Measurements from ENCODE around the gene CFAP70.

The CFAP70 gene

GRCh38 chr10:73210395-73211105 is 148.1 kb downstream of the CFAP70 start:
- no peak overlapping the region for H3K4me3 ChIP-seq (ENCODE audit: low read depth, low read length)
- ChIA-PET CTCF (no interaction called here), POLR2A (interaction anchor here (0.6 kb wide), 1 partner anchor 114 kb away, joined by 3 read pairs; the partner anchor contains the start of gene P4HA1)
- TF ChIP-seq CTCF (IDR thresholded peaks at IDR 0.05; ENCODE audit: insufficient read depth, low read length, missing control alignments) = no peak
- DNase-seq (ENCODE audit: low read depth, low spot score) = no peak

- TF ChIP-seq CTCF (IDR thresholded peaks at IDR 0.05; ENCODE audit: insufficient read depth, low read length, missing control alignments) = no peak
- no peak for DNase-seq (ENCODE audit: low read depth, low spot score)
- CTCF ChIA-PET = no interaction called here
- no peak overlapping the region for H3K4me3 ChIP-seq (ENCODE audit: low read depth, low read length)
- POLR2A ChIA-PET = interaction anchor here (0.6 to 0.8 kb wide), 2 partner anchors 37 to 113 kb away, joined by 3 read pairs; partner anchors contain the start of genes DNAJC9 and P4HA1
Observed at GRCh38 chr10:73209705-73210104, 149.0 kb downstream of the CFAP70 start.

GRCh38 chr10:73207883-73208282 is 150.8 kb downstream of the CFAP70 start:
- ChIA-PET CTCF (no interaction called here), POLR2A (no interaction called here)
- no peak for TF ChIP-seq CTCF (IDR thresholded peaks at IDR 0.05; ENCODE audit: insufficient read depth, low read length, missing control alignments)
- no peak overlapping the region for H3K4me3 ChIP-seq (ENCODE audit: low read depth, low read length)
- DNase-seq (ENCODE audit: low read depth, low spot score) = no peak

- CTCF ChIA-PET = interaction anchor here (1.5 kb wide), 1 partner anchor 14 kb away, joined by 4 read pairs; no protein-coding TSS in a partner anchor
- H3K4me3 ChIP-seq (ENCODE audit: low read depth, low read length) = no peak overlapping the region
- no peak for DNase-seq (ENCODE audit: low read depth, low spot score)
Observed at GRCh38 chr10:73206385-73206784, 152.3 kb downstream of the CFAP70 start.

GRCh38 chr10:73205890-73206289 is 152.8 kb downstream of the CFAP70 start:
- H3K4me3 ChIP-seq (ENCODE audit: low read depth, low read length) = no peak overlapping the region
- POLR2A ChIA-PET = no interaction called here
- no peak for TF ChIP-seq CTCF (IDR thresholded peaks at IDR 0.05; ENCODE audit: insufficient read depth, low read length, missing control alignments)
- no peak for DNase-seq (ENCODE audit: low read depth, low spot score)
- CTCF ChIA-PET = interaction anchor here (1.5 kb wide), 1 partner anchor 14 kb away, joined by 4 read pairs; no protein-coding TSS in a partner anchor

More at GRCh38 chr10:73206385-73206784, 152.3 kb downstream of the CFAP70 start:
- no peak for TF ChIP-seq CTCF (IDR thresholded peaks at IDR 0.05; ENCODE audit: insufficient read depth, low read length, missing control alignments)
- POLR2A ChIA-PET = interaction anchor here (1.1 kb wide), 1 partner anchor 38 kb away, joined by 5 read pairs; the partner anchor contains the start of genes ECD and FAM149B1

GRCh38 chr10:73205081-73205480 is 153.6 kb downstream of the CFAP70 start:
- POLR2A ChIA-PET = no interaction called here
- DNase-seq (ENCODE audit: low read depth, low spot score) = no peak
- H3K4me3 ChIP-seq (ENCODE audit: low read depth, low read length) = no peak overlapping the region
- no peak for TF ChIP-seq CTCF (IDR thresholded peaks at IDR 0.05; ENCODE audit: insufficient read depth, low read length, missing control alignments)
- CTCF ChIA-PET = interaction anchor here (1.5 kb wide), 1 partner anchor 15 kb away, joined by 4 read pairs; no protein-coding TSS in a partner anchor

All from AG04449 (cell line).